Neuronal stem cell (in vitro differentiated cells): Measurements from ENCODE around the gene MAP3K7CL.

Experiments
- DNase-seq: peaks from one replicate; pipeline ENCODE4 v3.0.0-alpha.2; 2013; ENCODE audit warnings: low spot score
- H2AFZ ChIP-seq: one replicate; pipeline ENCODE4 v1.6.1; 2013; ENCODE audit warnings: mild to moderate bottlenecking, low read length, inconsistent platforms
- H2AK5ac ChIP-seq: 2 replicates; pipeline ENCODE4 v1.6.1; 2013; ENCODE audit warnings: low read depth, mild to moderate bottlenecking, inconsistent platforms, low read length, moderate library complexity, mixed read lengths
- H2BK120ac ChIP-seq: 2 replicates; pipeline ENCODE4 v1.6.1; 2013; ENCODE audit warnings: low read depth, mild to moderate bottlenecking, inconsistent platforms, low read length, moderate library complexity, mixed read lengths
- H2BK12ac ChIP-seq: one replicate; pipeline ENCODE4 v1.6.1; 2013; ENCODE audit warnings: low read length, inconsistent platforms
- H2BK15ac ChIP-seq: 2 replicates; pipeline ENCODE4 v1.6.1; 2013; ENCODE audit warnings: mild to moderate bottlenecking, low read length, inconsistent platforms, mixed read lengths
- H2BK5ac ChIP-seq: one replicate; pipeline ENCODE4 v1.6.1; 2013; ENCODE audit warnings: inconsistent platforms, mild to moderate bottlenecking, low read length, moderate library complexity
- H3K14ac ChIP-seq: one replicate; pipeline ENCODE4 v1.6.1; 2013; ENCODE audit warnings: low read length, inconsistent platforms
- H3K18ac ChIP-seq: 2 replicates; pipeline ENCODE4 v1.6.1; 2013; ENCODE audit warnings: low read length, inconsistent platforms
- H3K23ac ChIP-seq: 2 replicates; pipeline ENCODE4 v1.6.1; 2013; ENCODE audit warnings: low read depth, mild to moderate bottlenecking, mixed read lengths, low read length, inconsistent platforms; ENCODE audit not compliant: poor library complexity
- H3K27ac ChIP-seq: replicated peaks from 3 replicates; pipeline ENCODE4 v1.5.1; 2013; ENCODE audit warnings: low read length, inconsistent platforms
- H3K27me3 ChIP-seq, 3 experiments: 2 replicates each; pipeline ENCODE4 v1.6.1; 2013; ENCODE audit warnings: low read length in 3 of 3, mild to moderate bottlenecking in 2 of 3, inconsistent platforms in 1 of 3, low read depth in 1 of 3, mixed read lengths in 1 of 3, moderate library complexity in 1 of 3; ENCODE audit not compliant: control insufficient read depth in 3 of 3, insufficient read depth in 3 of 3
- H3K36me3 ChIP-seq, 2 donors: replicated peaks in 1 of 2; 2 replicates each; pipeline ENCODE4 v1.6.1; 2013; ENCODE audit warnings: low read length in 2 of 2; ENCODE audit not compliant: control insufficient read depth in 2 of 2, insufficient read depth in 2 of 2
- H3K4ac ChIP-seq: 2 replicates; pipeline ENCODE4 v1.6.1; 2013; ENCODE audit warnings: inconsistent platforms, mild to moderate bottlenecking, low read length, moderate library complexity
- H3K4me1 ChIP-seq, 2 donors: 1 replicate in 1 of 2; 2 replicates in 1 of 2; pipeline ENCODE4 v1.6.1; 2013; ENCODE audit warnings: low read length in 2 of 2, low read depth in 1 of 2; ENCODE audit not compliant: control insufficient read depth in 2 of 2, insufficient read depth in 1 of 2
- H3K4me2 ChIP-seq: one replicate; pipeline ENCODE4 v1.6.1; 2013; ENCODE audit warnings: mild to moderate bottlenecking, low read length, inconsistent platforms; ENCODE audit not compliant: insufficient read depth, poor library complexity, severe bottlenecking
- H3K4me3 ChIP-seq, 2 donors: 2 replicates each; pipeline ENCODE4 v1.5.1; 2013; ENCODE audit warnings: low read length in 2 of 2, mild to moderate bottlenecking in 2 of 2, inconsistent platforms in 1 of 2, moderate library complexity in 1 of 2
- H3K79me1 ChIP-seq: one replicate; pipeline ENCODE4 v1.6.1; 2013; ENCODE audit warnings: low read depth, mild to moderate bottlenecking, inconsistent platforms, low read length, moderate library complexity
- H3K9ac ChIP-seq: one replicate; pipeline ENCODE4 v1.6.1; 2013; ENCODE audit warnings: mild to moderate bottlenecking, low read depth, low read length, inconsistent platforms; ENCODE audit not compliant: poor library complexity
- H3K9me3 ChIP-seq, 2 donors: replicated peaks in 1 of 2; 2 replicates each; pipeline versions ENCODE3 to v1.6.1; 2013; ENCODE audit warnings: low read length in 2 of 2, mild to moderate bottlenecking in 2 of 2, inconsistent platforms in 1 of 2, low read depth in 1 of 2, mixed read lengths in 1 of 2, moderate library complexity in 1 of 2; ENCODE audit not compliant: control insufficient read depth in 2 of 2, insufficient read depth in 1 of 2
- H4K8ac ChIP-seq: one replicate; pipeline ENCODE4 v1.6.1; 2013; ENCODE audit warnings: low read depth, mild to moderate bottlenecking, inconsistent platforms, low read length, moderate library complexity
- H4K91ac ChIP-seq: one replicate; pipeline ENCODE4 v1.6.1; 2013; ENCODE audit warnings: low read length, low read depth, mild to moderate bottlenecking, inconsistent platforms; ENCODE audit not compliant: poor library complexity
- WGBS, 2 donors: extraction: QIAGEN DNeasy Blood & Tissue Kit; methylation state at CpG; one replicate each; pipeline ENCODE4 v1.1.7; 2013; ENCODE audit warnings: missing lambda C conversion rate in 2 of 2, mixed read lengths in 1 of 2; ENCODE audit not compliant: insufficient read length in 2 of 2, insufficient replicate concordance in 1 of 2; ENCODE audit errors: extremely low coverage in 2 of 2; 5-methylcytosine and 5-hydroxymethylcytosine counted together

Gene MAP3K7CL

GRCh38 chr21:29155118-29155932 lies 24.9 kb downstream of the MAP3K7CL start:
- Histone ChIP-seq H3K18ac (peak overlapping the region; percentile 78), H4K91ac (no peak overlapping the region), H3K27me3 (peaks cover 0 to 32% (median 0%) of the 10 kb centered on the region in 3 experiments), H2BK15ac (no peak overlapping the region), H3K36me3 (no peaks in the 10 kb centered on the region), H3K4me1 (peaks cover 1% of the 10 kb centered on the region in 2 donors), H3K4me3 (no peak overlapping the region), H3K4ac (no peak overlapping the region), H3K4me2 (no peak overlapping the region), H3K23ac (no peak overlapping the region), H3K9me3 (no peaks in the 10 kb centered on the region), H2AK5ac (no peak overlapping the region), H3K27ac (no peak overlapping the region), H2BK12ac (no peak overlapping the region), H4K8ac (no peak overlapping the region), H2BK5ac (no peak overlapping the region), H3K9ac (no peak overlapping the region), H2AFZ (peak overlapping the region; percentile 20), H3K14ac (no peak overlapping the region), H2BK120ac (no peak overlapping the region), H3K79me1 (no peaks in the 10 kb centered on the region)
- no peak for DNase-seq
- WGBS, 2 donors = no CpG with 5 or more reads among the region's 25 CpGs

- Histone ChIP-seq H4K8ac (no peak overlapping the region), H3K4me3 (no peak overlapping the region), H3K9me3 (no peaks in the 10 kb centered on the region), H3K18ac (no peak overlapping the region), H3K14ac (no peak overlapping the region), H2BK120ac (no peak overlapping the region), H2AFZ (peak overlapping the region; percentile 20), H3K23ac (no peak overlapping the region), H2BK5ac (no peak overlapping the region), H2BK12ac (no peak overlapping the region), H3K4me2 (no peak overlapping the region), H3K79me1 (no peaks in the 10 kb centered on the region), H3K27ac (no peak overlapping the region), H3K36me3 (no peaks in the 10 kb centered on the region), H2BK15ac (no peak overlapping the region), H3K4me1 (peaks cover 1% of the 10 kb centered on the region in 2 donors), H3K4ac (no peak overlapping the region), H4K91ac (no peak overlapping the region), H3K27me3 (peaks cover 0 to 32% (median 0%) of the 10 kb centered on the region in 3 experiments), H3K9ac (no peak overlapping the region), H2AK5ac (no peak overlapping the region)
- DNase-seq = no peak
- WGBS, 2 donors = no CpG with 5 or more reads among the region's 2 CpGs
Measured at GRCh38 chr21:29155933-29156260, 25.5 kb downstream of the MAP3K7CL start.

DNA sequence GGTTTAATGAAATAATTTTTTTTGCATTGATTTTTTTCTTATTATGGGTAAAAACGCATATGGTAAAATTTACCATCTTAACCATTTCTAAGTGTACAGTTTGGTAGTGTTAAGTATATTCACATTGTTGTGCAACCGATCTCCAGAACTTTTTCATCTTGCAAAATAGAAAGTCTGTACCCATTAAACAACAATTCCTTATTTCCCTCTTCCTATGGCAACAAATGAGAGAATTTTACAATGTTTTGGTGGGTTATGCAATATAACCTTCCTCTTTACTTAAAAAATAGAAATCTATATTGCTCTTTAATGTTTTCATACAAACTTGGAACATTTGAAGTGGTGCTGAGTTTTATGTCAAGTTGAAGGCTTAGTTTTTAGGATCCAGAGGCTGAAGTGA lies 26.6 kb downstream of the MAP3K7CL start:
- Histone ChIP-seq H2BK120ac (no peak overlapping the region), H4K91ac (no peak overlapping the region), H3K4ac (no peak overlapping the region), H2BK5ac (no peak overlapping the region), H3K23ac (no peak overlapping the region), H3K4me1 (peaks cover 1% of the 10 kb centered on the region in 2 donors), H3K4me3 (no peak overlapping the region), H3K36me3 (no peaks in the 10 kb centered on the region), H3K9me3 (no peaks in the 10 kb centered on the region), H3K27me3 (peaks cover 0 to 32% (median 0%) of the 10 kb centered on the region in 3 experiments), H3K27ac (no peak overlapping the region), H3K14ac (no peak overlapping the region), H2BK15ac (no peak overlapping the region), H3K79me1 (no peaks in the 10 kb centered on the region), H2AFZ (no peak overlapping the region), H2AK5ac (no peak overlapping the region), H4K8ac (no peak overlapping the region), H2BK12ac (no peak overlapping the region), H3K9ac (no peak overlapping the region), H3K18ac (no peak overlapping the region), H3K4me2 (no peak overlapping the region)
- no peak for DNase-seq
- WGBS, 2 donors = no CpG with 5 or more reads among the region's 2 CpGs

GRCh38 chr21:29159842-29160241 lies 29.4 kb downstream of the MAP3K7CL start:
- no CpG with 5 or more reads among the region's 4 CpGs for WGBS, 2 donors

More at GRCh38 chr21:29159842-29160241, 29.4 kb downstream of the MAP3K7CL start:
- peaks cover 1% of the 10 kb centered on the region in 2 donors for H3K4me1 ChIP-seq
- no peak overlapping the region for H2BK120ac ChIP-seq
- H3K14ac ChIP-seq = no peak overlapping the region
- H2BK15ac ChIP-seq = no peak overlapping the region
- H4K91ac ChIP-seq = no peak overlapping the region
- no peak overlapping the region for H2BK12ac ChIP-seq
- H3K27me3 ChIP-seq = peaks cover 0 to 23% (median 0%) of the 10 kb centered on the region in 3 experiments
- H3K4me2 ChIP-seq = no peak overlapping the region
- no peaks in the 10 kb centered on the region for H3K36me3 ChIP-seq
- no peak overlapping the region for H3K9ac ChIP-seq
- DNase-seq = no peak
- H2AFZ ChIP-seq = no peak overlapping the region
- no peak overlapping the region for H3K27ac ChIP-seq
- no peak overlapping the region for H3K18ac ChIP-seq
- no peak overlapping the region for H2AK5ac ChIP-seq
- H2BK5ac ChIP-seq = no peak overlapping the region
- H4K8ac ChIP-seq = no peak overlapping the region
- H3K9me3 ChIP-seq = no peaks in the 10 kb centered on the region
- H3K4ac ChIP-seq = no peak overlapping the region
- no peak overlapping the region for H3K4me3 ChIP-seq
- H3K79me1 ChIP-seq = no peaks in the 10 kb centered on the region
- H3K23ac ChIP-seq = no peak overlapping the region
